NCI-H82 (cell line): Measurements from ENCODE around the gene PTCH2.
"Not testable (repeated sequence)": the region's sequence is repeated elsewhere in the genome, so short reads cannot be mapped to it uniquely, and the experiment has no call there.

Experiments used
- DNase-seq: peaks from one replicate; lab custom pipeline; 2025; lab: John Stamatoyannopoulos, UW

The PTCH2 gene

GRCh38 chr1:44819608-44820327 lies 23.3 kb downstream of the PTCH2 start:
- DNase-seq, result peak; percentile 99

- DNase-seq, result no peak
Measured at GRCh38 chr1:44819196-44819607, 23.9 kb downstream of the PTCH2 start.

GRCh38 chr1:44817771-44818495 lies 25.1 kb downstream of the PTCH2 start:
- DNase-seq, result no peak

GRCh38 chr1:44817307-44817706 lies 25.7 kb downstream of the PTCH2 start:
- DNase-seq, result no peak

GRCh38 chr1:44815926-44816325 lies 27.1 kb downstream of the PTCH2 start:
- not testable (repeated sequence) for DNase-seq

- no peak for DNase-seq
Measured at GRCh38 chr1:44812822-44813543, 30.1 kb downstream of the PTCH2 start.

GRCh38 chr1:44811234-44811633 lies 31.8 kb downstream of the PTCH2 start:
- DNase-seq, result no peak

- not testable (repeated sequence) for DNase-seq
Measured at GRCh38 chr1:44810762-44811105, 32.3 kb downstream of the PTCH2 start.

GRCh38 chr1:44810101-44810761 lies 32.8 kb downstream of the PTCH2 start:
- no peak for DNase-seq

- peak; percentile 42 for DNase-seq
Measured at GRCh38 chr1:44808938-44809917, 33.8 kb downstream of the PTCH2 start.

GRCh38 chr1:44808063-44808937 lies 34.8 kb downstream of the PTCH2 start, which contains the start of gene BTBD19:
Gene BTBD19 (plus strand): TSS chr1:44808523. CDS start chr1:44808821, 298 bp downstream.
- DNase-seq, result no peak

GRCh38 chr1:44807364-44808062 lies 35.5 kb downstream of the PTCH2 start:
- peak; percentile 84 for DNase-seq

GRCh38 chr1:44806704-44807363 lies 36.2 kb downstream of the PTCH2 start, which contains the start of gene DYNLT4:
Gene DYNLT4 (minus strand): TSS chr1:44807351. CDS start chr1:44806668, 683 bp downstream.
- DNase-seq, result no peak

- no peak for DNase-seq
Measured at GRCh38 chr1:44806025-44806703, 36.9 kb downstream of the PTCH2 start.

- no peak for DNase-seq
Measured at GRCh38 chr1:44805311-44806024, 37.6 kb downstream of the PTCH2 start.

GRCh38 chr1:44803312-44804095 lies 39.5 kb downstream of the PTCH2 start:
- DNase-seq, result no peak

- no peak for DNase-seq
Measured at GRCh38 chr1:44803062-44803311, 40.1 kb downstream of the PTCH2 start.
